ENCODE results near the gene LIMS2. TPM values are rescaled to one million over a fixed set of nuclear protein-coding genes. Genes with fewer than 3 reads are reported as not detected.

LIMS2 gene
- total and polyA plus RNA-seq, 2 of the 8 experiments (the other 6 are each of a cell fraction or from before 2014, with no cell fraction given), result 3.3 to 4.8 TPM

GRCh38 chr2:127702395-127703009 lies 27.2 kb upstream of the LIMS2 start:
- FAIRE-seq, result no peak
- no peak overlapping the region for H4K8ac ChIP-seq (ENCODE audit: extremely low read depth, insufficient read depth, low read length)
- peaks cover 0 to 13% of the 10 kb centered on the region in 2 experiments; a peak in 2 of 4 replicates for H3K79me2 ChIP-seq (ENCODE audit: control insufficient read depth in 1 of 2, insufficient read depth in 2 of 2, low read length in 2 of 2)
- no peak overlapping the region for H3K23ac ChIP-seq (ENCODE audit: insufficient read length)
- no peak for DNase-seq (ENCODE audit: low read depth in 1 of 2, low spot score in 2 of 2)
- no peak overlapping the region for H2AK5ac ChIP-seq (ENCODE audit: low read depth, low read length)
- H2BK12ac ChIP-seq (ENCODE audit: low read depth, low read length), result no peak overlapping the region
- ChIA-PET CTCF (ENCODE audit: partially characterized antibody) (interaction anchor here (0.8 kb wide), 3 partner anchors 12 to 52 kb away, joined by 3 to 4 read pairs (median 3); no protein-coding TSS in a partner anchor), POLR2A (ENCODE audit: partially characterized antibody) (interaction anchor here (0.8 to 4.6 kb wide), 17 partner anchors 10 to 409 kb away, joined by 3 to 25 read pairs (median 4); partner anchors contain the start of genes ERCC3, LIMS2 and WDR33)
- H3K4me3 ChIP-seq (ENCODE audit: extremely low read depth in 1 of 4, insufficient read depth in 2 of 4, low read depth in 3 of 4, low read length in 4 of 4), result peak overlapping the region; percentile 61 to 80 (median 63)
- H3K14ac ChIP-seq (ENCODE audit: insufficient read length), result no peak overlapping the region
- H2BK120ac ChIP-seq (replicated peaks; ENCODE audit: low read depth, low read length), result peak overlapping the region; percentile 74
- no peaks in the 10 kb centered on the region for H3K27me3 ChIP-seq (replicated peaks in 1 of 4; ENCODE audit: control insufficient read depth in 3 of 4, extremely low read depth in 1 of 4, insufficient read depth in 3 of 4, low read length in 3 of 4)
- H3K4me2 ChIP-seq (ENCODE audit: insufficient read depth in 1 of 2, low read depth in 2 of 2, low read length in 2 of 2), result peak overlapping the region; percentile 59 to 99
- no peaks in the 10 kb centered on the region; the same call in 1 of the 2 replicates for H3K79me1 ChIP-seq (ENCODE audit: low read depth, low read length)
- peak overlapping the region; percentile 46 for H4K5ac ChIP-seq (ENCODE audit: insufficient read length, low read depth, low read length)
- peak overlapping the region; percentile 32 for H3K4ac ChIP-seq (replicated peaks; ENCODE audit: insufficient read length, low read depth, low read length)
- no peak overlapping the region for H2AFZ ChIP-seq (ENCODE audit: low read length)
- no peaks in the 10 kb centered on the region for H3K9me3 ChIP-seq (ENCODE audit: insufficient read depth in 2 of 2, low read depth in 1 of 2, low read length in 1 of 2)
- no peak overlapping the region for H2BK15ac ChIP-seq (ENCODE audit: low read length)
- H3K9ac ChIP-seq (replicated peaks in 1 of 4; ENCODE audit: extremely low read depth in 1 of 4, low read depth in 3 of 4, low read length in 3 of 4), result peak overlapping the region; percentile 70 to 100 (median 95)
- H3K36me3 ChIP-seq (ENCODE audit: control insufficient read depth in 2 of 4, insufficient read depth in 4 of 4, low read length in 3 of 4), result peaks cover 7 to 33% (median 10%) of the 10 kb centered on the region in 4 experiments; a peak in 7 of 8 replicates
- WGBS, 2 experiments (ENCODE audit: extremely low coverage in 1 of 2, insufficient coverage in 1 of 2, insufficient read length in 1 of 2, insufficient replicate concordance in 2 of 2, low coverage in 1 of 2, low lambda C conversion rate in 2 of 2, missing lambda C conversion rate in 1 of 2), result 71% methylated on average over 19 of the region's 19 CpGs; no CpG with 5 or more reads in 1 of the 2 experiments
- H3K4me1 ChIP-seq (replicated peaks in 1 of 4; ENCODE audit: control insufficient read depth in 3 of 4, insufficient read depth in 4 of 4, low read length in 3 of 4), result peaks cover 0 to 4% (median 3%) of the 10 kb centered on the region in 4 experiments; a peak in 6 of 7 replicates
- no peak overlapping the region for H2BK20ac ChIP-seq (ENCODE audit: low read length)
- peak overlapping the region; percentile 63; the same call in 1 of the 2 replicates for H3K18ac ChIP-seq (ENCODE audit: extremely low read depth, low read length)
- H3K27ac ChIP-seq (ENCODE audit: low read depth, low read length), result peak overlapping the region; percentile 96; the same call in 1 of the 2 replicates
- H3K23me2 ChIP-seq (ENCODE audit: low read depth, low read length), result peaks cover 6% of the 10 kb centered on the region
- peak overlapping the region; percentile 60 for H4K91ac ChIP-seq (replicated peaks; ENCODE audit: insufficient read length, low read length)
- H4K20me1 ChIP-seq (replicated peaks in 1 of 2; ENCODE audit: control insufficient read depth in 1 of 2, insufficient read depth in 2 of 2, low read length in 2 of 2), result peaks cover 4 to 12% of the 10 kb centered on the region in 2 experiments
- peak overlapping the region; percentile 66 for H3K56ac ChIP-seq (replicated peaks; ENCODE audit: insufficient read length, low read depth, low read length)
- H2BK5ac ChIP-seq (ENCODE audit: low read depth, low read length), result 0 out of 2 replicates have a peak overlapping the region, but pooled peaks have one; percentile 69
- TF ChIP-seq JUN (IDR thresholded peaks at IDR 0.05; ENCODE audit: low read depth, low read length), result no peak
- no peak for TF ChIP-seq MAFK (IDR thresholded peaks at IDR 0.05; ENCODE audit: low read depth, low read length)
- no peak for TF ChIP-seq CHD1 (IDR thresholded peaks at IDR 0.05; ENCODE audit: low read depth, low read length)
- no peak for TF ChIP-seq SP2 (IDR thresholded peaks at IDR 0.05; ENCODE audit: low read length)
- no peak for TF ChIP-seq EGR1 (IDR thresholded peaks at IDR 0.05; ENCODE audit: borderline replicate concordance, low read depth, low read length)
- no peak for TF ChIP-seq TAF1 (IDR thresholded peaks at IDR 0.05; ENCODE audit: low read depth, low read length)
- TF ChIP-seq, protein P1, sequence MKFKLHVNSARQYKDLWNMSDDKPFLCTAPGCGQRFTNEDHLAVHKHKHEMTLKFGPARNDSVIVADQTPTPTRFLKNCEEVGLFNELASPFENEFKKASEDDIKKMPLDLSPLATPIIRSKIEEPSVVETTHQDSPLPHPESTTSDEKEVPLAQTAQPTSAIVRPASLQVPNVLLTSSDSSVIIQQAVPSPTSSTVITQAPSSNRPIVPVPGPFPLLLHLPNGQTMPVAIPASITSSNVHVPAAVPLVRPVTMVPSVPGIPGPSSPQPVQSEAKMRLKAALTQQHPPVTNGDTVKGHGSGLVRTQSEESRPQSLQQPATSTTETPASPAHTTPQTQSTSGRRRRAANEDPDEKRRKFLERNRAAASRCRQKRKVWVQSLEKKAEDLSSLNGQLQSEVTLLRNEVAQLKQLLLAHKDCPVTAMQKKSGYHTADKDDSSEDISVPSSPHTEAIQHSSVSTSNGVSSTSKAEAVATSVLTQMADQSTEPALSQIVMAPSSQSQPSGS (IDR thresholded peaks at IDR 0.05; ENCODE audit: low read length), result no peak
- TF ChIP-seq RXRA (IDR thresholded peaks at IDR 0.05; ENCODE audit: insufficient read depth, low read depth, low read length), result no peak
- TF ChIP-seq EP300 (IDR thresholded peaks at IDR 0.05; ENCODE audit: borderline replicate concordance in 1 of 2, low read depth in 2 of 2, low read length in 2 of 2), result no peak
- no peak for TF ChIP-seq SAP30 (IDR thresholded peaks at IDR 0.05; ENCODE audit: insufficient read depth, insufficient replicate concordance, low read length)
